Esophagus (tissue), 2 donors: ENCODE results near the gene GJD3. TPM values are rescaled to one million over a fixed set of nuclear protein-coding genes. Genes with fewer than 3 reads are reported as not detected.

Source experiments
- H3K27ac ChIP-seq, 2 donors: one replicate each; pipeline ENCODE4 v1.5.1; 2013; ENCODE audit warnings: low read depth in 2 of 2, mild to moderate bottlenecking in 2 of 2, inconsistent platforms in 1 of 2, low read length in 1 of 2, moderate library complexity in 1 of 2
- H3K27me3 ChIP-seq, 2 donors: one replicate each; pipeline ENCODE4 v1.6.1; 2013; ENCODE audit warnings: low read length in 2 of 2, control low read depth in 1 of 2, mild to moderate bottlenecking in 1 of 2; ENCODE audit not compliant: insufficient read depth in 2 of 2, control insufficient read depth in 1 of 2
- H3K36me3 ChIP-seq, 2 donors: one replicate each; pipeline ENCODE4 v1.6.1; 2013; ENCODE audit warnings: low read length in 1 of 2; ENCODE audit not compliant: control insufficient read depth in 2 of 2, insufficient read depth in 2 of 2
- H3K4me1 ChIP-seq, 2 donors: one replicate each; pipeline ENCODE4 v1.6.1; 2013; ENCODE audit warnings: low read length in 1 of 2; ENCODE audit not compliant: control insufficient read depth in 2 of 2, insufficient read depth in 2 of 2
- H3K4me3 ChIP-seq, 2 donors: one replicate each; pipeline ENCODE4 v1.5.1; 2013; ENCODE audit warnings: low read length in 2 of 2, mild to moderate bottlenecking in 2 of 2, low read depth in 1 of 2, moderate library complexity in 1 of 2
- H3K9me3 ChIP-seq, 2 donors: one replicate each; pipeline ENCODE4 v1.6.1; 2013; ENCODE audit warnings: mild to moderate bottlenecking in 2 of 2, low read depth in 1 of 2, low read length in 1 of 2, moderate library complexity in 1 of 2; ENCODE audit not compliant: control insufficient read depth in 2 of 2, insufficient read depth in 1 of 2
- WGBS, 2 donors: extraction: QIAGEN DNeasy Blood & Tissue Kit; methylation state at CpG; one replicate each; pipeline ENCODE4 v1.1.7; 2013; 5-methylcytosine and 5-hydroxymethylcytosine counted together
- polyA plus RNA-seq, 2 donors: library from polyadenylated mRNA; stranded (reverse); fragments of 200-250 nt; gene quantifications; one replicate each; pipeline ENCODE4 v1.2.3, GENCODE V29; 2013
- donor health status: healthy with polysubstance abuse.
- donor health status: Bipolar disorder and iron deficiency.

The GJD3 gene
- polyA plus RNA-seq, 2 donors = 0.68 to 1.0 TPM

GRCh38 chr17:40354221-40355122 lies 10.1 kb downstream of the GJD3 start:
- H3K4me1 ChIP-seq = peaks cover 5 to 10% of the 10 kb centered on the region in 2 donors
- WGBS, 2 donors = 81% methylated on average over 30 of the region's 30 CpGs

GRCh38 chr17:40352779-40353394 lies 11.7 kb downstream of the GJD3 start:
- WGBS, 2 donors = 78 to 80% methylated on average over 9 of the region's 9 CpGs
- H3K27me3 ChIP-seq = no peaks in the 10 kb centered on the region
- no peak overlapping the region for H3K27ac ChIP-seq
- peaks cover 6 to 24% of the 10 kb centered on the region in 2 donors for H3K36me3 ChIP-seq
- H3K4me1 ChIP-seq = peaks cover 12 to 25% of the 10 kb centered on the region in 2 donors
- no peak overlapping the region for H3K4me3 ChIP-seq
- no peaks in the 10 kb centered on the region for H3K9me3 ChIP-seq

More at GRCh38 chr17:40354221-40355122, 10.1 kb downstream of the GJD3 start:
- H3K27ac ChIP-seq = no peak overlapping the region
- H3K4me3 ChIP-seq = no peak overlapping the region
- no peaks in the 10 kb centered on the region for H3K9me3 ChIP-seq
- peaks cover 6 to 21% of the 10 kb centered on the region in 2 donors for H3K36me3 ChIP-seq
- no peaks in the 10 kb centered on the region for H3K27me3 ChIP-seq

- Histone ChIP-seq H3K4me3 (no peak overlapping the region), H3K4me1 (peaks cover 12 to 26% of the 10 kb centered on the region in 2 donors), H3K9me3 (no peaks in the 10 kb centered on the region), H3K27ac (no peak overlapping the region), H3K27me3 (no peaks in the 10 kb centered on the region), H3K36me3 (peaks cover 6 to 24% of the 10 kb centered on the region in 2 donors)
- WGBS, 2 donors = 76 to 86% methylated on average over 7 of the region's 7 CpGs
Measured at GRCh38 chr17:40352237-40352778, 12.2 kb downstream of the GJD3 start.

GRCh38 chr17:40351359-40352236 lies 12.9 kb downstream of the GJD3 start:
- Histone ChIP-seq H3K4me1 (peaks cover 12 to 32% of the 10 kb centered on the region in 2 donors), H3K27ac (peak overlapping the region in 1 of 2 donors; percentile 6), H3K4me3 (no peak overlapping the region), H3K9me3 (no peaks in the 10 kb centered on the region), H3K27me3 (no peaks in the 10 kb centered on the region), H3K36me3 (peaks cover 6 to 24% of the 10 kb centered on the region in 2 donors)
- 79 to 86% methylated on average over 27 of the region's 27 CpGs for WGBS, 2 donors

- no peak overlapping the region for H3K4me3 ChIP-seq
- H3K27ac ChIP-seq = peak overlapping the region in 1 of 2 donors; percentile 29
- no peaks in the 10 kb centered on the region for H3K9me3 ChIP-seq
- 50 to 59% methylated on average over 16 to 17 of the region's 17 CpGs for WGBS, 2 donors
- H3K36me3 ChIP-seq = peaks cover 6 to 23% of the 10 kb centered on the region in 2 donors
- H3K4me1 ChIP-seq = peaks cover 12 to 34% of the 10 kb centered on the region in 2 donors
- no peaks in the 10 kb centered on the region for H3K27me3 ChIP-seq
Measured at GRCh38 chr17:40350689-40351358, 13.7 kb downstream of the GJD3 start.

GRCh38 chr17:40349895-40350688 lies 14.4 kb downstream of the GJD3 start:
- peak overlapping the region; percentile 44 to 77 for H3K27ac ChIP-seq
- WGBS, 2 donors = 27 to 43% methylated on average over 19 of the region's 19 CpGs
- H3K27me3 ChIP-seq = no peaks in the 10 kb centered on the region
- H3K9me3 ChIP-seq = no peaks in the 10 kb centered on the region
- H3K36me3 ChIP-seq = peaks cover 6 to 16% of the 10 kb centered on the region in 2 donors
- H3K4me3 ChIP-seq = no peak overlapping the region
- H3K4me1 ChIP-seq = peaks cover 10 to 38% of the 10 kb centered on the region in 2 donors

GRCh38 chr17:40349477-40349894 lies 15.1 kb downstream of the GJD3 start:
- H3K27ac ChIP-seq = peak overlapping the region; percentile 44 to 77
- H3K9me3 ChIP-seq = no peaks in the 10 kb centered on the region
- no peak overlapping the region for H3K4me3 ChIP-seq
- peaks cover 10 to 43% of the 10 kb centered on the region in 2 donors for H3K4me1 ChIP-seq
- peaks cover 6 to 16% of the 10 kb centered on the region in 2 donors for H3K36me3 ChIP-seq
- no peaks in the 10 kb centered on the region for H3K27me3 ChIP-seq
- 28 to 50% methylated on average over 10 of the region's 10 CpGs for WGBS, 2 donors
